K562 (cell line): ENCODE measurements around the gene SYNJ2.

ENCODE experiments used
- BDP1 ChIP-seq: IDR thresholded peaks from 3 replicates; pipeline ENCODE4 v1.6.1; 2011; ENCODE audit not compliant: insufficient read length, insufficient read depth
- ZNF143 ChIP-seq: sonication (generic); formaldehyde crosslinking; IDR thresholded peaks from 2 replicates; pipeline ENCODE4 v1.9.0; 2022; ENCODE audit warnings: mild to moderate bottlenecking, missing genetic modification reagents

- no peak for TF ChIP-seq BDP1
- TF ChIP-seq ZNF143, result no peak
Measured at GRCh38 chr6:158103228-158103627, 121.6 kb downstream of the SYNJ2 start.
